ENCODE measurements around the gene FBP1.

- TF ChIP-seq EZH2 (IDR thresholded peaks at IDR 0.05), result no peak
- TF ChIP-seq POLR2AphosphoS5 (IDR thresholded peaks at IDR 0.05; ENCODE audit: borderline replicate concordance, low read depth, low read length), result no peak
- no peak for TF ChIP-seq FOXP2 (optimal IDR thresholded peaks at IDR 0.05; ENCODE audit: control extremely low read depth, extremely low read length, insufficient read depth)
These were observed 11.6 kb upstream of the FBP1 start for GRCh38 chr9:94650949-94651348.

Measured in SK-N-MC (cell line).